Skeletal muscle satellite cell (primary cell): ENCODE results near the gene PARPBP.
"Not testable (repeated sequence)": the region's sequence is repeated elsewhere in the genome, so short reads cannot be mapped to it uniquely, and the experiment has no call there.

Experiments used
- H3K27me3 ChIP-seq: 2 replicates; pipeline ENCODE4 v1.7.0; 2013; ENCODE audit warnings: low read length; ENCODE audit not compliant: control insufficient read depth, insufficient read depth
- H3K36me3 ChIP-seq: 2 replicates; pipeline ENCODE4 v1.7.0; 2013; ENCODE audit warnings: mild to moderate bottlenecking, control low read depth, low read length; ENCODE audit not compliant: insufficient read depth
- H3K4me1 ChIP-seq: 2 replicates; pipeline ENCODE4 v1.7.0; 2013; ENCODE audit warnings: low read length; ENCODE audit not compliant: control insufficient read depth, insufficient read depth
- H3K4me2 ChIP-seq: 2 replicates; pipeline ENCODE4 v1.7.0; 2013; ENCODE audit warnings: mild to moderate bottlenecking, low read length
- H3K4me3 ChIP-seq: 2 replicates; pipeline ENCODE4 v1.7.0; 2013; ENCODE audit warnings: low read length
- H3K9ac ChIP-seq: 2 replicates; pipeline ENCODE4 v1.7.0; 2013; ENCODE audit warnings: mild to moderate bottlenecking, low read depth, low read length, moderate library complexity
- H3K9me3 ChIP-seq: replicated peaks from 2 replicates; pipeline ENCODE4 v1.7.0; 2013; ENCODE audit warnings: mild to moderate bottlenecking, control low read depth, low read length

The PARPBP gene

DNA sequence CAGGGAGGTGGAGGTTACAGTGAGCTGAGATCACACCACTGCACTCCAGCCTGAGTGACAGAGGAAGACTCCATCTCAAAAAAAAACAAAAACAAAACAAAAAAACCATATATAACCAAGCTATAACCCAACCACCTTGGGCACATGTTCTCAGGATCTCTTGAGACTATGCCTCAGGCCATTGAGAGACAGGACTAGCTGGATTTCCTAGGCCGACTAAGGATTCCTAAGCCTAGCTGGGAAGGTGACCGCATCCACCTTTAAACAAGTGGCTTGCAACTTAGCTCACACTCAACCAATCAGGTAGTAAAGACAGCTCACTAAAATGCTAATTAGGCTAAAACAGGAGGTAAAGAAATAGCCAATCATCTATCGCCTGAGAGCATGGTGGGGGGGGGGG lies 35.2 kb downstream of the PARPBP start:
- not testable (repeated sequence) for H3K4me1 ChIP-seq, H3K9ac ChIP-seq, H3K4me2 ChIP-seq, H3K27me3 ChIP-seq, H3K9me3 ChIP-seq, H3K4me3 ChIP-seq, H3K36me3 ChIP-seq

DNA sequence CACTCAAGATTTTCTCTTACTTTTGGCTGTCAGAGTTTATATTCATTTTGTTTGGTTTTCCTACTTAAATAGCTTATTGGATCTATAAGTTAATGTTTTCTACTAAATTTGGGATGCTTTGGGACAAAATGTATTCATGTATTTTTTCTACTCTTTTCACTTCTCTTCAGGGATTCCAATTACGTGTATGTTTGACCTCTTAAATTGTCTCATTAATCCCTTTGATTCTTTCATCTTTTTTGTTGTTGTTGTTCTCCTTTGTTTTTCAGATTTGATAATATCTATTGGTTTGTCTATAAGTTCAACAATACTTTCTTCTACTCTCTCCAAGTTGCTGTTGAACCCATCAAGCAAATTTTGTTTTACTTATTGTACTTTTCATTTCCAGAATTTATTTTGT lies 43.4 kb downstream of the PARPBP start:
- H3K27me3 ChIP-seq, result no peaks in the 10 kb centered on the region
- H3K4me1 ChIP-seq, result peaks cover 4% of the 10 kb centered on the region
- H3K4me3 ChIP-seq, result no peak overlapping the region
- no peaks in the 10 kb centered on the region for H3K36me3 ChIP-seq
- H3K9me3 ChIP-seq, result no peaks in the 10 kb centered on the region
- no peak overlapping the region for H3K9ac ChIP-seq
- H3K4me2 ChIP-seq, result no peak overlapping the region

GRCh38 chr12:102167821-102168604 lies 48.0 kb downstream of the PARPBP start:
- no peak overlapping the region for H3K9ac ChIP-seq
- H3K4me1 ChIP-seq, result peaks cover 15% of the 10 kb centered on the region
- H3K4me3 ChIP-seq, result no peak overlapping the region
- no peak overlapping the region for H3K4me2 ChIP-seq
- no peaks in the 10 kb centered on the region for H3K27me3 ChIP-seq
- H3K9me3 ChIP-seq, result no peaks in the 10 kb centered on the region
- no peaks in the 10 kb centered on the region for H3K36me3 ChIP-seq

DNA sequence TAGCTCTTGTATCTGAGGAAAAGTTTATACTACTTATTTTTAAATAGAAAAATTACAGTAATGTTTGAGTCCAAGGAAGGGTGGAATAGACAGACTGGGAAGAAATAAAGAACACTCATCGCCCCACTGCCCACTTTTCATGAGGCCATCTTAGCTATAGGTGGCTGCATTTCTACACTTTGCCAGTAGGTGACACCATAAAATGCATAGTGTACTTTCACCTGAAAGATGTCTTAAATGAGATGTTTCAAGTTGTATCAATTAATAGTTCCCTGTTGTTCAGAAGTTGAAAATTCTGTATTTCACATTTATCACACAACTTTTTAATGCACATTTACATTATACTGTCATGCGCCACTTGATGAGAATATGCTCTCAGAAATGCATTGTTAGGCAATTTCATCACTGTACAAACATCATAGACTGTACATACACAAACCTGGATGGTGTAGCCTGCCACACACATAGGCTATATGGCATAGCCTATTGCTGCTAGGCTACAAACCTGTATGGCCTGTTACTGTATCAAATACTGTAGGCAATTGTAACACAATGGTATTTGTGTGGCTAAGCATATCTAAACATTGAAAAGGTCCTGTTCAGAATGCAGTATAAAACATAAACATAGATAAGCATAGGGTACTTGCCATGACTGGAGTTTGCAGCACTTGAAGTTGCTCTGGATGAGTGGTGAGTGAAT lies 50.1 kb downstream of the PARPBP start:
- no peak overlapping the region for H3K9ac ChIP-seq
- H3K4me2 ChIP-seq, result no peak overlapping the region
- no peaks in the 10 kb centered on the region for H3K27me3 ChIP-seq
- H3K36me3 ChIP-seq, result no peaks in the 10 kb centered on the region
- no peaks in the 10 kb centered on the region for H3K9me3 ChIP-seq
- peaks cover 16% of the 10 kb centered on the region for H3K4me1 ChIP-seq
- no peak overlapping the region for H3K4me3 ChIP-seq

- peak overlapping the region; percentile 10 for H3K4me2 ChIP-seq
- H3K9ac ChIP-seq, result peak overlapping the region; percentile 13
- peaks cover 16% of the 10 kb centered on the region for H3K4me1 ChIP-seq
- no peaks in the 10 kb centered on the region for H3K36me3 ChIP-seq
- no peaks in the 10 kb centered on the region for H3K9me3 ChIP-seq
- H3K4me3 ChIP-seq, result no peak overlapping the region
- no peaks in the 10 kb centered on the region for H3K27me3 ChIP-seq
Measured at GRCh38 chr12:102171951-102172350, 52.0 kb downstream of the PARPBP start.

GRCh38 chr12:102172436-102172835 lies 52.5 kb downstream of the PARPBP start:
- H3K27me3 ChIP-seq, result no peaks in the 10 kb centered on the region
- peaks cover 16% of the 10 kb centered on the region for H3K4me1 ChIP-seq
- H3K9me3 ChIP-seq, result no peaks in the 10 kb centered on the region
- no peaks in the 10 kb centered on the region for H3K36me3 ChIP-seq
- no peak overlapping the region for H3K4me3 ChIP-seq
- no peak overlapping the region for H3K9ac ChIP-seq
- H3K4me2 ChIP-seq, result peak overlapping the region; percentile 10

DNA sequence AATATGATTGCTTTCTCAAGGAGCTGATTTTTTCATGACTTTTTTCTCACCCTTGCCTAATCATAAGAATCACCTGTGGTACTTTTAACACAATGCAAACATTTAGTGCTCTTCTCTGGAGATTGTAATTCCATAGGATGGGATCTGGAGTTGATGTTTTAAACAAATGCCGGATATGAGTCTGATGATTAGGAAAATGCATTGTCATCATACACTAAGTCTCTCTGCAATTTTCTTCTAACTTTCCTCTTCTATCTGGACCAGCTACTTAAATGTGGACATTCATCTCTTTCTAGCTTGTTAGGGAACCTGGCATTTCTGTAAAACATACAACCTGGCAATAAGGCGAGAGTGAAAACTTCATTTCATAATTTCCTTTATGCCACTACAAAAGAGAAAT lies 54.1 kb downstream of the PARPBP start:
- Histone ChIP-seq H3K4me2 (no peak overlapping the region), H3K27me3 (no peaks in the 10 kb centered on the region), H3K36me3 (no peaks in the 10 kb centered on the region), H3K9me3 (no peaks in the 10 kb centered on the region), H3K4me3 (no peak overlapping the region), H3K9ac (no peak overlapping the region), H3K4me1 (peaks cover 12% of the 10 kb centered on the region)

DNA sequence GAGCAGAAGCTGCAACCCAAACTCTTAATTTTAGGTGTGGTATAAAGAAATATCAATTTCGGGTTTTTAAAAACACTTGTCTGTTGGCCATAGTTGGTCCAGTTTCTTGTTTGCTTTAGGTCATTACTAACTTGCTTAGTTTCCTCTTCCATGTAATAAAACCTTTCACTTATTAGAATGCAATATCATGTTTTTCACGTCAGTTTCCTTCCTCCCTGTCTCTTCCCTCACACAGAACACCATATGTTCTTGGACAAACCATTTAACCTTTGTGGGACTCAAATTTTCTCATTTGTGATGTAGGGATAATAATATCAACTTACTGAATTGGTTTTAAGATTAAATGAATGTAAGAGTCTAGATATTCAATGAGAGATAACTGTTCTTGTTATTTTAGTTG lies 54.8 kb downstream of the PARPBP start:
- peaks cover 12% of the 10 kb centered on the region for H3K4me1 ChIP-seq
- no peak overlapping the region for H3K4me2 ChIP-seq
- no peaks in the 10 kb centered on the region for H3K27me3 ChIP-seq
- H3K9ac ChIP-seq, result no peak overlapping the region
- H3K4me3 ChIP-seq, result no peak overlapping the region
- H3K9me3 ChIP-seq, result no peaks in the 10 kb centered on the region
- no peaks in the 10 kb centered on the region for H3K36me3 ChIP-seq

DNA sequence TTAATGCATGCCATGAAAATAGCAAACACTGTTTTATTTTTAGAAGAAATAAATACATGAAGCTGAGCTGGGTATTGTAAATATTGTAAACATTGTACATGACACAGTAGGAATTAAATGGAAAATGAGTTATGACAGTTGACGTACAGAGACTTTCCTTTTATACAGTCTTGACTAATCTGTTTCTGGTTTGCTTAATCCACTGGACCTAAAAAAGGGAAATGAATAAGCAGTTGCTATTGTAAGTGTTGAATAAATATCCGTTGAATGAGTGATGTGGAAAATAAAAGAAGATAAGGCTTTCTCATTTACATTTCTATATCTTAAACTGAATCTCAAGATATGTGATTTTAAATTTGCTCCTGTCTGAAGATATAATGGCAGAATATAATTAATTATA lies 62.7 kb downstream of the PARPBP start:
- Histone ChIP-seq H3K27me3 (no peaks in the 10 kb centered on the region), H3K9me3 (no peaks in the 10 kb centered on the region), H3K9ac (no peak overlapping the region), H3K4me1 (no peaks in the 10 kb centered on the region), H3K4me2 (no peak overlapping the region), H3K36me3 (no peaks in the 10 kb centered on the region), H3K4me3 (no peak overlapping the region)

DNA sequence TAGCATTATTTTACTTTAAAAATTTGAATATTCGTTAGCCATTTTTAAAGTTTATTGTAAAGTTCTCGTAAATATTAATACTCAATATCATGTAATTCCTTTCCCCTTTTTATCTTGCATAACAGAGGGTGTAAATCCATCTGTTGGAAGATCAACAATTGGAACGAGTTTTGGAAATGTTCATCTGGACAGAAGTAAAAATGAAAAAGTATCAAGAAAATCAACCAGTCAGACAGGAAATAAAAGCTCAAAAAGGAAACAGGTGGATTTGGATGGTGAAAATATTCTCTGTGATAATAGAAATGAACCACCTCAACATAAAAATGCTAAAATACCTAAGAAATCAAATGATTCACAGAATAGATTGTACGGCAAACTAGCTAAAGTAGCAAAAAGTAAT lies 75.8 kb downstream of the PARPBP start:
- Histone ChIP-seq H3K4me2 (no peak overlapping the region), H3K36me3 (no peaks in the 10 kb centered on the region), H3K9ac (no peak overlapping the region), H3K27me3 (no peaks in the 10 kb centered on the region), H3K9me3 (no peaks in the 10 kb centered on the region), H3K4me3 (no peak overlapping the region), H3K4me1 (peaks cover 11% of the 10 kb centered on the region)

- H3K4me1 ChIP-seq, result peaks cover 11% of the 10 kb centered on the region
- H3K4me2 ChIP-seq, result no peak within 1 kb of the TSS
- H3K4me3 ChIP-seq, result no peak within 1 kb of the TSS
- H3K9ac ChIP-seq, result no peak within 1 kb of the TSS
- no peaks in the 10 kb centered on the region for H3K36me3 ChIP-seq
- H3K27me3 ChIP-seq, result no peaks in the 10 kb centered on the region
- H3K9me3 ChIP-seq, result no peaks in the 10 kb centered on the region
Measured at GRCh38 chr12:102197789-102198188, 77.8 kb downstream of the PARPBP start, which contains the start of gene PMCH. TSS of gene PMCH (minus strand) at chr12:102197833. CDS start at chr12:102197770, 63 bp downstream.
